Common myeloid progenitor, CD34-positive (primary cell): Measurements from ENCODE around the gene ECHS1.

ENCODE experiments used
- CTCF ChIA-PET: fragments of 350-600 bp; sonication (Branson Sonifier 250); formaldehyde crosslinking; loops from one replicate; lab custom pipeline; 2021; ENCODE audit warnings: antibody characterized with exemption; lab: Charles Lee
- POLR2A ChIA-PET: fragments of 350-600 bp; sonication (Branson Sonifier 250); formaldehyde crosslinking; loops from one replicate; lab custom pipeline; 2021; ENCODE audit warnings: antibody characterized with exemption; lab: Charles Lee
- DNase-seq, 3 donors: peaks; one replicate each; pipeline versions ENCODE4 v3.0.0 to v3.0.0-alpha.2; 2013
- H3K27ac ChIP-seq, 2 experiments: 1 replicate in 1 of 2; 2 replicates in 1 of 2; pipeline ENCODE4 v1.7.0; 2013; ENCODE audit warnings: inconsistent platforms in 2 of 2, low read length in 2 of 2, mild to moderate bottlenecking in 2 of 2, low read depth in 1 of 2, moderate library complexity in 1 of 2; ENCODE audit not compliant: severe bottlenecking in 2 of 2, insufficient read depth in 1 of 2, poor library complexity in 1 of 2
- H3K27me3 ChIP-seq, 5 experiments: replicated peaks in 2 of 5; 1 replicate in 3 of 5; 2 replicates in 2 of 5; pipeline versions ENCODE4 v1.6.1 to v1.7.0; 2013; ENCODE audit warnings: low read length in 4 of 5, mild to moderate bottlenecking in 2 of 5, moderate library complexity in 2 of 5, inconsistent platforms in 1 of 5; ENCODE audit not compliant: insufficient read depth in 5 of 5, control insufficient read depth in 4 of 5
- H3K36me3 ChIP-seq, 4 experiments: 1 replicate in 2 of 4; 2 replicates in 2 of 4; pipeline versions ENCODE4 v1.6.1 to v1.7.0; 2013; ENCODE audit warnings: low read length in 3 of 4, control low read depth in 1 of 4, mild to moderate bottlenecking in 1 of 4; ENCODE audit not compliant: control insufficient read depth in 4 of 4, insufficient read depth in 4 of 4
- H3K4me1 ChIP-seq, 4 experiments: 1 replicate in 3 of 4; 2 replicates in 1 of 4; pipeline versions ENCODE4 v1.6.1 to v1.7.1; 2013; ENCODE audit warnings: low read length in 3 of 4, mild to moderate bottlenecking in 3 of 4, control low read depth in 1 of 4, inconsistent platforms in 1 of 4, moderate library complexity in 1 of 4; ENCODE audit not compliant: control insufficient read depth in 4 of 4, insufficient read depth in 4 of 4; ENCODE audit errors: control extremely low read depth in 1 of 4
- H3K4me3 ChIP-seq, 7 experiments: 1 replicate in 4 of 7; 2 replicates in 3 of 7; pipeline versions ENCODE4 v1.5.1 to v1.7.0; 2013; ENCODE audit warnings: mild to moderate bottlenecking in 7 of 7, low read length in 6 of 7, moderate library complexity in 6 of 7, inconsistent platforms in 2 of 7, low read depth in 2 of 7, control low read depth in 1 of 7; ENCODE audit not compliant: insufficient read depth in 4 of 7, control insufficient read depth in 1 of 7; ENCODE audit errors: extremely low read depth in 1 of 7
- H3K9me3 ChIP-seq, 5 experiments: 1 replicate in 4 of 5; 2 replicates in 1 of 5; pipeline versions ENCODE4 v1.6.1 to v1.7.1; 2013; ENCODE audit warnings: low read length in 4 of 5, mild to moderate bottlenecking in 2 of 5, inconsistent platforms in 1 of 5, low read depth in 1 of 5, moderate library complexity in 1 of 5; ENCODE audit not compliant: control insufficient read depth in 4 of 5, insufficient read depth in 2 of 5; ENCODE audit errors: control extremely low read depth in 1 of 5
- WGBS: methylation state at CpG from one replicate; pipeline ENCODE4 v1.1.5; 2013; ENCODE audit not compliant: insufficient coverage; 5-methylcytosine and 5-hydroxymethylcytosine counted together

Gene ECHS1

GRCh38 chr10:133351408-133352318, 21.5 kb downstream of the ECHS1 start:
- H3K9me3 ChIP-seq: no peaks in the 10 kb centered on the region
- WGBS: 79% methylated on average over 18 of the region's 24 CpGs
- peaks cover 0 to 39% (median 7%) of the 10 kb centered on the region in 5 experiments for H3K27me3 ChIP-seq
- ChIA-PET CTCF (interaction anchor here (1.4 kb wide), 1 partner anchor 10 kb away, joined by 5 read pairs; no protein-coding TSS in a partner anchor), POLR2A (no interaction called here)
- H3K4me3 ChIP-seq: no peak overlapping the region
- no peak for DNase-seq
- no peak overlapping the region for H3K27ac ChIP-seq
- no peaks in the 10 kb centered on the region for H3K36me3 ChIP-seq
- H3K4me1 ChIP-seq: peaks cover 0 to 8% (median 4%) of the 10 kb centered on the region in 4 experiments

GRCh38 chr10:133350950-133351329, 22.2 kb downstream of the ECHS1 start:
- Histone ChIP-seq H3K27me3 (peaks cover 0 to 45% (median 7%) of the 10 kb centered on the region in 5 experiments), H3K9me3 (no peaks in the 10 kb centered on the region), H3K4me1 (peaks cover 0 to under 1% (median 0%) of the 10 kb centered on the region in 4 experiments), H3K4me3 (no peak overlapping the region), H3K36me3 (no peaks in the 10 kb centered on the region), H3K27ac (no peak overlapping the region)
- WGBS: 72% methylated on average over 11 of the region's 13 CpGs
- CTCF ChIA-PET: no interaction called here
- DNase-seq: no peak
- POLR2A ChIA-PET: no interaction called here

- ChIA-PET POLR2A (no interaction called here), CTCF (no interaction called here)
- peaks cover 0 to 50% (median 7%) of the 10 kb centered on the region in 5 experiments for H3K27me3 ChIP-seq
- H3K9me3 ChIP-seq: peaks cover 0 to 2% (median 0%) of the 10 kb centered on the region in 5 experiments
- no peaks in the 10 kb centered on the region for H3K36me3 ChIP-seq
- DNase-seq: no peak
- H3K4me3 ChIP-seq: no peak overlapping the region
- 88% methylated on average over 9 of the region's 12 CpGs for WGBS
- H3K4me1 ChIP-seq: no peaks in the 10 kb centered on the region
- H3K27ac ChIP-seq: no peak overlapping the region
Measured at GRCh38 chr10:133350283-133350949, 22.7 kb downstream of the ECHS1 start.

- no peak for DNase-seq
- Histone ChIP-seq H3K27me3 (peaks cover 0 to 59% (median 8%) of the 10 kb centered on the region in 5 experiments), H3K4me3 (no peak overlapping the region), H3K4me1 (no peaks in the 10 kb centered on the region), H3K9me3 (peaks cover 0 to 7% (median 0%) of the 10 kb centered on the region in 5 experiments), H3K27ac (no peak overlapping the region), H3K36me3 (no peaks in the 10 kb centered on the region)
- 83% methylated on average over 5 of the region's 9 CpGs for WGBS
- CTCF ChIA-PET: no interaction called here
- POLR2A ChIA-PET: no interaction called here
Measured at GRCh38 chr10:133349577-133350011, 23.6 kb downstream of the ECHS1 start.

- no peaks in the 10 kb centered on the region for H3K4me1 ChIP-seq
- DNase-seq: no peak
- H3K9me3 ChIP-seq: peaks cover 0 to 8% (median 0%) of the 10 kb centered on the region in 5 experiments
- no peak overlapping the region for H3K27ac ChIP-seq
- 100% methylated on average over 4 of the region's 8 CpGs for WGBS
- CTCF ChIA-PET: no interaction called here
- no peak overlapping the region for H3K4me3 ChIP-seq
- H3K36me3 ChIP-seq: no peaks in the 10 kb centered on the region
- POLR2A ChIA-PET: no interaction called here
- H3K27me3 ChIP-seq: peaks cover 0 to 63% (median 12%) of the 10 kb centered on the region in 5 experiments
Measured at GRCh38 chr10:133349160-133349568, 24.0 kb downstream of the ECHS1 start.

GRCh38 chr10:133347710-133348517, 25.2 kb downstream of the ECHS1 start:
- Histone ChIP-seq H3K27ac (no peak overlapping the region), H3K4me1 (peaks cover 0 to 5% (median 0%) of the 10 kb centered on the region in 4 experiments), H3K9me3 (peaks cover 0 to 8% (median 0%) of the 10 kb centered on the region in 5 experiments), H3K27me3 (peaks cover 0 to 72% (median 12%) of the 10 kb centered on the region in 5 experiments), H3K36me3 (no peaks in the 10 kb centered on the region), H3K4me3 (no peak overlapping the region)
- DNase-seq: no peak
- POLR2A ChIA-PET: no interaction called here
- CTCF ChIA-PET: interaction anchor here (1.0 to 1.1 kb wide), 2 partner anchors 18 to 19 kb away, joined by 3 to 4 read pairs; no protein-coding TSS in a partner anchor
- 81% methylated on average over 12 of the region's 16 CpGs for WGBS
